NCI-H1694 (cell line): ENCODE data around the gene ARMC6.
"Not testable (repeated sequence)": the region's sequence is repeated elsewhere in the genome, so short reads cannot be mapped to it uniquely, and the experiment has no call there.

Source experiments
- DNase-seq: peaks from one replicate; lab custom pipeline; 2025; lab: John Stamatoyannopoulos, UW

ARMC6 gene

DNA sequence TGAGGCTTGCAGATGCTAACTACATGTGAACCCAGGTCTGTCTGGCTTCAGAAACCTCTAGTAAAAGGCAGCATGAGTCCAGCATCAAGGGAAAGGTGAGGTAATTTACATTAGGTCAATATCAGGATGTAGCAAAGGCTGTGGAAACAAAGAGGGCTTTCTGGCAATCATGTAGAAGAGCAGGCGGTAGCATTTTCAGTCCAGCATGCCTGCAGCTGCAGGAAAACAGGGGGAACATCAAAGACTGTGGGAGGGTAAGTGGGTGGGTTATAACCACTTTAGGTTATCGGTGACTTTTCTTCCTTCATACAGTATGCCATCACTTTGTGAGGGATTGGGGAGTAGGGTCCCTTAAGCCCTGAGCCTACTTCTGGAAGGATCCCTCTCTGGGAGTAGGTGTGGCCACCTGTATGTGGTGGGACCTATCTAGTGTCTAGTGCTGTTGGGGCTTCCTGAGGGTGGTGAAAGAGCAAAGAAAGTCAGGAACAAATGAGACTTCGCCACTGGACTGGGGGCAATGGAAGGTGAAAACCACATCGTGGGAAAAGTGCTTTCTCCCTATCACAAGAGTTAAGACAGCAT is 10.9 kb upstream of the ARMC6 start:
- no peak for DNase-seq

DNA sequence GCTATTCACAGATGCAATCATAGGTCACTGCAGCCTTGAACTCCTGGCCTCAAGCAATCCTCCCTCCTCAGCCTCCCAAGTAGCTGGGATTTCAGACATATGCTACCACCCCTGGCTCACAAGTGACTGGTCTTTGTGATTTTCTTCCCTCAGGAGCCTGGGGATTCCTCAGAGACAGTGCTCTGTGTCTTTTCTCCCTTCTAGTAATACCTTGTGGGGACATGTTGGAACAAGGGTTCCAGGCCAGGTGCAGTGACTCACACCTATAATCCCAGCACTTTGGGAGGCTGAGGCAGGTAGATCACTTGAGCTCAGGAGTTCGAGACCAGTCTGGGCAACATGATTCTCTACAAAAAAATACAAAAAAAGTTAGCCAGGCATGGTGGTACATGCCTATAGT is 10.0 kb upstream of the ARMC6 start:
- not testable (repeated sequence) for DNase-seq

GRCh38 chr19:19025861-19026260 is 7.5 kb upstream of the ARMC6 start:
- DNase-seq: no peak

- DNase-seq: no peak
Measured at GRCh38 chr19:19026299-19026971, 7.0 kb upstream of the ARMC6 start.

DNA sequence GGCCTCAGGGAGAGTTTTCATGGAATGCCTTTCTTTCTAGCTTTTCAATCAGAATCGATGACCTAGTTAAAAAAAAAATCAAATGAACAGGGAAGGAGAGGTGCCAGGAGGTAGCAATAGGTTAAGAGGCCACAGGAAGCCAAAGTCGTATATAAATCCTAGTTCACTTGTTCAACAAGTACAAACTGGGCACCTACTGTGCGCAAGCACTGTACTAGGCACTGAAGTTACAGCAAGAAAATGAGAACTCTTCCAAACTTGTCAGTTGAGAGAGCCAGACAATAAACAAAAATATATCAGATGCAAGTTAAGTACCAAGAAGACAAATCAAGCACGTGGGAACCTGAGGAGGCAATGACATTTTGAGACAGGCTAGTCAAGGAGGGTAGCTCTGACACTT is 6.2 kb upstream of the ARMC6 start:
- no peak for DNase-seq

GRCh38 chr19:19028526-19028925 is 4.9 kb upstream of the ARMC6 start:
- no peak for DNase-seq

GRCh38 chr19:19031891-19032290 is 1.5 kb upstream of the ARMC6 start:
- no peak for DNase-seq

DNA sequence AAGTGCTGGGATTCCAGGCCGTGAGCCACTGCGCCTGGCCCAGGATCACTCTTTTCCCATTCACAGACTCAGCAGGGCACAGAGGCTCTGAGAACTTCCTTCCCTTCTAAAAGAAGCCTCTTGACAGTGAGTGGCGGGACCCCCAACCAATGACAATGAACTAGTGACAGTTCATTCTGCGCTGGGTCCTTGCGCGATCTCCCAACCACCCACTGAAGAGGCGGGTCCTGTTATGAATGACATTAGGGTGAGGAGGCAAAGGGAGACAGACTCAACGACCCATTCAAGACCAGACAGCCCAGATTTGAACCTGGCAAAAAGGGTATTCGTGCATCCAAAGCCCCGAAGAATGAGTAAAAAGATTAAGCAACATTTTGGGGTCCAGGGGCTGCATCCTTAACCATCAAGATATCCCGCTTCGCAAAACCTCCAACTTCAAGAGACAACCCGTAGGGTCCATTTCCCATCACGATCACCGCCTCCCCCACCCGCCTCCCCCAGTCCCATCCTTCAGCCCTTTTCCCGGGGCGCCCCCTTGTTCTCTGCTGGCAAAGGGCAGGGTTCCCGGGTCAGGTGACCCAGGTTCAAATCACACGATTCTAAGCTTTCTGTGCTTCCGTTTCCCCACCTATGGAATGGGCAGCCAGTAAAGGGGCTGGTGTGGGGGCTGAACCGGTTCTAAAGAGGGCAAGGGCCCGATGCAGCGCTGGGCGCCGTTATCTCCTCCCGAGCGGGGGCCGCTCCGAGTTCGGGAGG is 805 bp upstream of the ARMC6 start:
- DNase-seq: peak; percentile 82

- no peak for DNase-seq
Measured at GRCh38 chr19:19033176-19033425, 302 bp upstream of the ARMC6 start.

DNA sequence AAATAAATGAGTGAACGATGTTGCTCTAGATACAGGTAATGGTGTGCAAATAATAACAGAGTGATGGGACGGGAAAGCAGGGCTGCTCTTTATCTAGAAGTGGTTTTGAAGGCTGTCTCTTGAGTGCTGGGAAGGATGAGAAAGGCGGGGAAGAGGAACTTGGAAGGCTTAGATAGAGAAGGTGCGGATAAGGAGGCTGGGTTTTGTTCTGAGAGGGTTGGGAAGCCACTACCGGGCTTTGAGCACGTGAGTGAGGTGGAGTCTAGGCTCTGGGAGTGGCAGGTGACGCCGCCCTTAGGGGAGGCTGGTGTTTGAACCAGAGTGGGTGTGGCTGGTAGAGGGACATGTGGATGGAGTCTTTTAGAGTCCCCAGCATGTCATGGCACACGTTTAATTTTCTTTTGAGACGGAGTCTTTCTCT is 811 bp downstream of the ARMC6 start:
- peak; percentile 85 for DNase-seq

GRCh38 chr19:19039901-19040300 is 6.5 kb downstream of the ARMC6 start:
- no peak for DNase-seq

GRCh38 chr19:19040417-19040816 is 7.0 kb downstream of the ARMC6 start:
- DNase-seq: no peak

GRCh38 chr19:19042732-19043280 is 9.4 kb downstream of the ARMC6 start:
- no peak for DNase-seq

DNA sequence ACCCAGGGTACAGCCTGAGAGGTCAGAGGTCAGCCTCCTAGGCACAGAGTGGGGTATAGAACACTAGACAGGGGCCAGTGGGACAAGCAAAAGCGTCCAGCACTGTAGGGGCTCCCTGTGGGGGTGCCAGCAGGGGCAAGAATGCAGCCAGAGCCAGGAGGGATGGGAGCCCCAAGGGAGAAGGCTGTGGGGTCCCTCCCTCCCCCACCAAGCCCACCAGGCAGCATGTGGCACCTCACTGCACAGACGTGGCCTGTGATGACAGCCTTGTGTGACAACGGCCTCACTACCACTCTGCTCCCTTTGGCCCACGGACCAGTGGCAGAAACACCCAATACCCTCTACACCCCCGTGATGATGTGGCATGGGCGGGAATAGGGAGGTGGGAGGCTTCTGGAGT is 10.1 kb downstream of the ARMC6 start:
- no peak for DNase-seq

GRCh38 chr19:19043881-19044280 is 10.5 kb downstream of the ARMC6 start:
- DNase-seq: no peak

DNA sequence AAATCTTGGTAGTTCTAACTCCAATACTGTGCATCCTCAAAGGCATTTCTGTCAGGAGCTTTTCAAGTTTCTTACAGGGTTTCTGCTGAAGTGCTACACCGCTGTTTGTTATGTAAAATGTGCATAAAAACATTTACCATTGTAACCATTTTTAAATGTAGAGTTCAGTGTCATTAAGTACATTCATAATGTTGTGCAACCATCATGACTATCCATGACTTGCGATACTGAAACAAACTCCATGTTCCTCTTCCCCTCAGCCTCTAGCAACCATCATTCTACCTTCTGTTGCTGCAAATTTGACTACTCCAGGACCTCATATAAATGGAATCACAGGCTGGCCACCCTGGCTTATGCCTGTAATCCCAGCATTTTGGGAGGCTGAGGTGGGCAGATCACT is 16.0 kb downstream of the ARMC6 start:
- DNase-seq: no peak

GRCh38 chr19:19050104-19050503 is 16.7 kb downstream of the ARMC6 start:
- DNase-seq: no peak

- no peak for DNase-seq
Measured at GRCh38 chr19:19050731-19051130, 17.3 kb downstream of the ARMC6 start.

DNA sequence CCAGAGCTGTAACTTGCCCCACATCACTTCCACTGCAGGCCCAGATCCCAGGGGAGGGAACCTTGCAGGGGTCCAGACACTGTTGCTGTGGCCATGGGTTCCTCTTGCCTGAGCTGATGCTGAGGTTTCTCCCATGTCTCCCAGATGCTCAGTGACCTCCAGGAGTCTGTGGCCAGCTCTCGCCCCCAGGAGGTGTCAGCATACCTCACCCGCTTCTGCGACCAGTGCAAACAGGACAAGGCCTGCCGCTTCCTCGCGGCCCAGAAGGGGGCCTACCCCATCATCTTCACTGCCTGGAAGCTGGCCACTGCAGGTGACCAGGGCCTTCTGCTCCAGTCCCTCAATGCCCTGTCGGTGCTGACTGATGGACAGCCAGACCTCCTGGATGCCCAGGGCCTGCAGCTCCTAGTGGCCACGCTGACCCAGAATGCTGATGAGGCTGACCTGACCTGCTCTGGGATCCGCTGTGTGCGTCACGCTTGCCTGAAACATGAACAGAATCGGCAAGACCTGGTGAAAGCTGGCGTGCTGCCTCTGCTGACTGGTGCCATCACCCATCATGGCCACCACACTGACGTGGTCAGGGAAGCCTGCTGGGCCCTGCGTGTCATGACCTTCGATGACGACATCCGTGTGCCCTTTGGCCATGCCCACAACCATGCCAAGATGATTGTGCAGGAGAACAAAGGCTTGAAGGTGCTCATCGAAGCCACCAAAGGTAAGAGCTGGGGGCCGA is 18.2 kb downstream of the ARMC6 start:
- no peak for DNase-seq

- DNase-seq: no peak
Measured at GRCh38 chr19:19052921-19053320, 19.5 kb downstream of the ARMC6 start.

- DNase-seq: peak; percentile 23
Measured at GRCh38 chr19:19053508-19054314, 20.3 kb downstream of the ARMC6 start.
